ENCODE results near the gene AMPD3. TPM values are rescaled to one million over a fixed set of nuclear protein-coding genes. Genes with fewer than 3 reads are reported as not detected.
A peak's percentile ranks its signal among the peaks of the same experiment; 100 is the strongest.

Gene AMPD3
- total and polyA plus RNA-seq, 10 donors = 9.3 to 54.7 (median 25.2) TPM

- Histone ChIP-seq H3K4me3 (no peak overlapping the region), H3K9me3 (no peaks in the 10 kb centered on the region), H3K36me3 (peaks cover 0 to 98% (median 50%) of the 10 kb centered on the region in 6 donors), H3K4me1 (peaks cover 0 to 16% (median 0%) of the 10 kb centered on the region in 6 donors), H3K27me3 (replicated peaks in 1 of 7) (no peaks in the 10 kb centered on the region), H3K27ac (no peak overlapping the region)
- TF ChIP-seq POLR2A (IDR thresholded peaks at IDR 0.05) (no peak), POLR2AphosphoS5 (IDR thresholded peaks at IDR 0.05) (no peak)
- TF ChIP-seq, protein P1, sequence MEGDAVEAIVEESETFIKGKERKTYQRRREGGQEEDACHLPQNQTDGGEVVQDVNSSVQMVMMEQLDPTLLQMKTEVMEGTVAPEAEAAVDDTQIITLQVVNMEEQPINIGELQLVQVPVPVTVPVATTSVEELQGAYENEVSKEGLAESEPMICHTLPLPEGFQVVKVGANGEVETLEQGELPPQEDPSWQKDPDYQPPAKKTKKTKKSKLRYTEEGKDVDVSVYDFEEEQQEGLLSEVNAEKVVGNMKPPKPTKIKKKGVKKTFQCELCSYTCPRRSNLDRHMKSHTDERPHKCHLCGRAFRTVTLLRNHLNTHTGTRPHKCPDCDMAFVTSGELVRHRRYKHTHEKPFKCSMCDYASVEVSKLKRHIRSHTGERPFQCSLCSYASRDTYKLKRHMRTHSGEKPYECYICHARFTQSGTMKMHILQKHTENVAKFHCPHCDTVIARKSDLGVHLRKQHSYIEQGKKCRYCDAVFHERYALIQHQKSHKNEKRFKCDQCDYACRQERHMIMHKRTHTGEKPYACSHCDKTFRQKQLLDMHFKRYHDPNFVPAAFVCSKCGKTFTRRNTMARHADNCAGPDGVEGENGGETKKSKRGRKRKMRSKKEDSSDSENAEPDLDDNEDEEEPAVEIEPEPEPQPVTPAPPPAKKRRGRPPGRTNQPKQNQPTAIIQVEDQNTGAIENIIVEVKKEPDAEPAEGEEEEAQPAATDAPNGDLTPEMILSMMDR (IDR thresholded peaks at IDR 0.05 in 8 of 11, conservative IDR thresholded peaks at IDR 0.05 in 3 of 11) = no peak
- DNase-seq = no peak
- intact Hi-C loops (cut with DNase I; ENCODE audit: low total_unique reads) = no loop called here
- WGBS, 5 donors = 79 to 93% (median 89%) methylated on average over 2 of the region's 2 CpGs
These were observed 25.7 kb downstream of the AMPD3 start for GRCh38 chr11:10480760-10481159.

DNA sequence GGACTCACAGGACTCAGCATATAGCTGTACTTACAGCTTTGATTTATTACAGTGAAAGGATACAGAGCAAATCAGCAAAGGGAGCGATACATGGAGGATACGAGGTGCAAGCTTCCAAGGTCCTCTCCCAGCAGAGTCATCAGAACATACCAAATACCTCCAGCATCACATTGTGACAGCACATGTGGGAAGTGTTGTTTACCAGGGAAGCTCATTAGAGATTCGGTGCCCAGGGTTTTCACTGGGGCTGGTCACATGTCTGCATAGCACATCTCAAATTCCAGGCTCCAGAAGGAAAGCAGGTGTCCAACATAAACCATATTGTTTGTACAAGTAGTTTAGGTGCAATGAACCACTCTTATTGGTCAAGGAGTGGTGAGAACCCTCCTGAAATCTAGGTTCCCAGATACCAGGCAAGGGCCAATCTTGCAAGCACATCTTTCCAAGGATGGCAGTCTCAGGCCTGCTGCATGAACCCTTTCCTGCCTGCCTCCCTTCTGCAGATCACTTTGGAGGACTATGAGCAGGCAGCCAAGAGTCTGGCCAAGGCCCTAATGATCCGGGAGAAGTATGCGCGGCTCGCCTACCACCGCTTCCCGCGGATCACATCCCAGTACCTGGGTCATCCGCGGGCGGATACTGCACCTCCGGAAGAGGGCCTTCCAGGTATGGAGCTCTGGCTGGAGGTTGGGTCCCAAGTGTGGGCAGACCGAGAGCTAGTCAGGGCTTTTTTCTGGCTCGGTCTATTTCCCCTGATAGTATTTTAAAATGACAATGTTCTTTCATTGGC is 26.7 kb downstream of the AMPD3 start:
- H3K36me3 ChIP-seq = peaks cover 0 to 98% (median 56%) of the 10 kb centered on the region in 6 donors

DNA sequence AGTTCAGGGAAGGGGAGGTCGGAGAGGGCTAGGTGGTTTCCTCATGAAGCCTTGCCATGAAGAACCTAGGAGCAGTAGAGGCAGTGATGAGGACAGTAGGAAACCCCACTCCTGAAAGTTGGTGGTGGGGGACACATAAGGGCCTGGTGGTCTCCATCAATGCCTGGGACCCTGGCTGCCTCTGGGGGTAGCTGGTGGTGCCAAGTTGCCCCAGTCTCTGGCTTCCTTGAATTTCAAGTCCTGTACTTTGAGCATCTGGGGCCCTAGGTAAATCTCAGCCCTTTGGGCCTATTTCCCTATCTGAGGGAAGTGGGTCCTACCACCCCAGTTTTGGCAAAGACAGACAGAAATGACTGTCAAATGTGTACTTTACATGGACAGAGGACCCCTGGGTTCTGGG is 28.1 kb downstream of the AMPD3 start:
- Histone ChIP-seq H3K4me3 (no peak overlapping the region), H3K9me3 (no peaks in the 10 kb centered on the region), H3K36me3 (peaks cover 0 to 100% (median 65%) of the 10 kb centered on the region in 6 donors), H3K27me3 (replicated peaks in 1 of 7) (no peaks in the 10 kb centered on the region), H3K27ac (no peak overlapping the region), H3K4me1 (peaks cover 0 to 5% (median 2%) of the 10 kb centered on the region in 6 donors)
- intact Hi-C loops (cut with DNase I; ENCODE audit: low total_unique reads) = no loop called here
- WGBS, 5 donors = 90 to 100% (median 97%) methylated on average over 1 of the region's 1 CpG
- TF ChIP-seq, protein P1 (IDR thresholded peaks at IDR 0.05 in 8 of 11, conservative IDR thresholded peaks at IDR 0.05 in 3 of 11) = no peak
- TF ChIP-seq POLR2A (IDR thresholded peaks at IDR 0.05) = no peak
- no peak for TF ChIP-seq POLR2AphosphoS5 (IDR thresholded peaks at IDR 0.05)
- no peak for DNase-seq

More for the DNA sequence above, 26.7 kb downstream of the AMPD3 start:
- intact Hi-C loops (cut with DNase I; ENCODE audit: low total_unique reads) = no loop called here
- Histone ChIP-seq H3K27ac (peak overlapping the region in 2 of 8 donors; percentile 7 to 15), H3K9me3 (no peaks in the 10 kb centered on the region), H3K4me1 (peaks cover 0 to 8% (median 0%) of the 10 kb centered on the region in 6 donors), H3K4me3 (no peak overlapping the region), H3K27me3 (replicated peaks in 1 of 7) (no peaks in the 10 kb centered on the region)
- no peak for DNase-seq
- TF ChIP-seq, protein P1 (IDR thresholded peaks at IDR 0.05 in 8 of 11, conservative IDR thresholded peaks at IDR 0.05 in 3 of 11) = no peak
- no peak for TF ChIP-seq POLR2AphosphoS5 (IDR thresholded peaks at IDR 0.05)
- no peak for TF ChIP-seq POLR2A (IDR thresholded peaks at IDR 0.05)
- 94 to 97% (median 95%) methylated on average over 12 to 16 of the region's 16 CpGs for WGBS, 5 donors

DNA sequence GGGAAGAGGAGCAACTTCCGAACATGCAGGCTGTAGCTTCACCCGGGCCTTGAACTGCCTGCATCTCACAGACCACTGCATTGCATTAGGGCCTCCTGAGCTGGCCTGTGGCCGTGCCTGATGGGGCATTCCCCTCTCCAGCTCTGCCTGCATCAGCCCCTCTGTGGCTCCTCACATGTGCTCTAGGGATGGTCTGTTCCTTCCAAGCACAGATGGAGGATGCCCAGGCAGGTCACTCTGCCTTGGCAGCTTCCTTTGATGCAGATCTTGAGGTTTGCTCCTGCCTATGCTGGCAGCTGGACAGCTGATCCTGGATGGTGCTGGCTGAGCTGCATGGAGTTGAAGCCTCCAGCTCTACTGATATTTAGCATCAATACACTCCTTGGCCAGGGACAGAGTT is 28.5 kb downstream of the AMPD3 start:
- peak; percentile 56 for DNase-seq
- H3K27ac ChIP-seq = no peak overlapping the region
- H3K36me3 ChIP-seq = peaks cover 0 to 100% (median 63%) of the 10 kb centered on the region in 6 donors
- no peak for TF ChIP-seq POLR2A (IDR thresholded peaks at IDR 0.05)
- no peak for TF ChIP-seq POLR2AphosphoS5 (IDR thresholded peaks at IDR 0.05)
- no peaks in the 10 kb centered on the region for H3K9me3 ChIP-seq
- no peaks in the 10 kb centered on the region for H3K27me3 ChIP-seq (replicated peaks in 1 of 7)
- H3K4me3 ChIP-seq = no peak overlapping the region
- intact Hi-C loops (cut with DNase I; ENCODE audit: low total_unique reads) = no loop called here
- 58 to 75% (median 67%) methylated on average over 2 to 3 of the region's 3 CpGs for WGBS, 5 donors
- H3K4me1 ChIP-seq = peaks cover 0 to 10% (median 5%) of the 10 kb centered on the region in 6 donors
